ENCODE data around the gene ACER3.

- TF ChIP-seq POLR2A (IDR thresholded peaks at IDR 0.05) (no peak), CTCF (IDR thresholded peaks at IDR 0.05) (no peak)
These were observed 30.6 kb downstream of the ACER3 start for GRCh38 chr11:76891285-76891684.

All from heart left ventricle (tissue), 13 donors.